Upper lobe of left lung (tissue), 4 donors: Measurements from ENCODE around the gene CCN5.

Experiments used
- CTCF ChIP-seq, 6 experiments: fragments of 450-650 bp in 4 of 6; fragments of 200-600 bp in 2 of 6; sonication (generic) in 2 of 6; IDR thresholded peaks; one replicate each; pipeline ENCODE4 v1.5.1; 2016 to 2019; ENCODE audit warnings: antibody characterized with exemption in 6 of 6
- POLR2AphosphoS5 ChIP-seq, 2 donors: sonication (generic); formaldehyde crosslinking; IDR thresholded peaks; one replicate each; pipeline ENCODE4 v1.5.1; 2017; ENCODE audit warnings: antibody characterized with exemption in 2 of 2

GRCh38 chr20:44762466-44763140, 47.4 kb downstream of the CCN5 start:
- no peak for TF ChIP-seq CTCF (IDR thresholded peaks at IDR 0.05)
- TF ChIP-seq POLR2AphosphoS5 (IDR thresholded peaks at IDR 0.05) = peak in 1 of 2 donors; percentile 19
